ENCODE data around the gene DIAPH2. TPM values are rescaled to one million over a fixed set of nuclear protein-coding genes. Genes with fewer than 3 reads are reported as not detected.
A peak's percentile ranks its signal among the peaks of the same experiment; 100 is the strongest.

DIAPH2 gene
- total and polyA plus RNA-seq, 7 donors = 2.6 to 19.2 (median 11.5) TPM

- 45 to 75% (median 46%) methylated on average over 1 of the region's 1 CpG for WGBS, 3 donors
- peaks cover 10% of the 10 kb centered on the region for H3K4me1 ChIP-seq
- H3K36me3 ChIP-seq (ENCODE audit: insufficient read depth in 1 of 2, low read depth in 1 of 2) = no peaks in the 10 kb centered on the region
- intact Hi-C loops (cut with DNase I) = no loop called here
- no peak for ATAC-seq
- H3K27ac ChIP-seq = no peak overlapping the region
- TF ChIP-seq CTCF (IDR thresholded peaks at IDR 0.05) = no peak
- no peak for DNase-seq
- H3K27me3 ChIP-seq (ENCODE audit: insufficient read depth in 3 of 3, low read length in 2 of 3) = peaks cover 0 to 8% (median 0%) of the 10 kb centered on the region in 3 donors
- H3K4me3 ChIP-seq = no peak overlapping the region
- peaks cover 6% of the 10 kb centered on the region for H3K9me3 ChIP-seq
These were observed 16.0 kb downstream of the DIAPH2 start for GRCh38 chrX:96700625-96701024.

GRCh38 chrX:96703379-96703778 is 18.7 kb downstream of the DIAPH2 start:
- Histone ChIP-seq H3K9me3 (peaks cover 6% of the 10 kb centered on the region), H3K4me3 (no peak overlapping the region), H3K27ac (peak overlapping the region; percentile 37), H3K27me3 (ENCODE audit: insufficient read depth in 3 of 3, low read length in 2 of 3) (peaks cover 0 to 8% (median 0%) of the 10 kb centered on the region in 3 donors), H3K4me1 (peaks cover 10% of the 10 kb centered on the region), H3K36me3 (ENCODE audit: insufficient read depth in 1 of 2, low read depth in 1 of 2) (no peaks in the 10 kb centered on the region)
- intact Hi-C loops (cut with DNase I) = no loop called here
- WGBS, 3 donors = 29 to 58% (median 52%) methylated on average over 1 of the region's 1 CpG
- TF ChIP-seq CTCF (IDR thresholded peaks at IDR 0.05) = no peak
- DNase-seq (no peak), ATAC-seq (peak in 3 of 4 donors; percentile 54 to 78 (median 57))

GRCh38 chrX:96703816-96704215 is 19.2 kb downstream of the DIAPH2 start:
- peak in 1 of 4 donors; percentile 27 for ATAC-seq
- intact Hi-C loops (cut with DNase I) = no loop called here
- Histone ChIP-seq H3K27ac (peak overlapping the region; percentile 37), H3K27me3 (ENCODE audit: insufficient read depth in 3 of 3, low read length in 2 of 3) (peaks cover 0 to 8% (median 0%) of the 10 kb centered on the region in 3 donors), H3K4me1 (peaks cover 10% of the 10 kb centered on the region), H3K36me3 (ENCODE audit: insufficient read depth in 1 of 2, low read depth in 1 of 2) (no peaks in the 10 kb centered on the region), H3K4me3 (no peak overlapping the region), H3K9me3 (peaks cover 6% of the 10 kb centered on the region)
- TF ChIP-seq CTCF (IDR thresholded peaks at IDR 0.05) = no peak
- WGBS, 3 donors = 16 to 29% (median 27%) methylated on average over 1 of the region's 1 CpG
- no peak for DNase-seq

- Histone ChIP-seq H3K4me3 (no peak overlapping the region), H3K36me3 (ENCODE audit: insufficient read depth in 1 of 2, low read depth in 1 of 2) (no peaks in the 10 kb centered on the region), H3K27me3 (ENCODE audit: insufficient read depth in 3 of 3, low read length in 2 of 3) (peaks cover 0 to 8% (median 0%) of the 10 kb centered on the region in 3 donors), H3K9me3 (peaks cover 6% of the 10 kb centered on the region), H3K27ac (peak overlapping the region; percentile 37), H3K4me1 (peaks cover 10% of the 10 kb centered on the region)
- ATAC-seq (peak in 2 of 4 donors; percentile 26 to 51), DNase-seq (no peak)
- intact Hi-C loops (cut with DNase I) = no loop called here
- no peak for TF ChIP-seq CTCF (IDR thresholded peaks at IDR 0.05)
- WGBS, 3 donors = 60 to 61% (median 60%) methylated on average over 2 of the region's 2 CpGs
These were observed 20.0 kb downstream of the DIAPH2 start for GRCh38 chrX:96704629-96705028.

GRCh38 chrX:96705905-96706304 is 21.3 kb downstream of the DIAPH2 start:
- Histone ChIP-seq H3K36me3 (ENCODE audit: insufficient read depth in 1 of 2, low read depth in 1 of 2) (no peaks in the 10 kb centered on the region), H3K27me3 (ENCODE audit: insufficient read depth in 3 of 3, low read length in 2 of 3) (peaks cover 0 to 8% (median 0%) of the 10 kb centered on the region in 3 donors), H3K4me1 (peaks cover 10% of the 10 kb centered on the region), H3K4me3 (no peak overlapping the region), H3K27ac (no peak overlapping the region), H3K9me3 (peaks cover 6% of the 10 kb centered on the region)
- DNase-seq = no peak
- ATAC-seq = no peak
- no peak for TF ChIP-seq CTCF (IDR thresholded peaks at IDR 0.05)
- intact Hi-C loops (cut with DNase I) = no loop called here

Measured in psoas muscle (tissue), 8 donors.